HEK293T (cell line): ENCODE measurements around the gene EED.

ENCODE experiments used
- CTCF ChIA-PET: fragments of 350-600 bp; formaldehyde crosslinking; extraction: SDS; loops from one replicate; lab custom pipeline; 2021; ENCODE audit warnings: antibody characterized with exemption, inconsistent platforms; lab: Yijun Ruan, JAX
- POLR2A ChIA-PET: fragments of 350-600 bp; formaldehyde crosslinking; extraction: SDS; loops from one replicate; lab custom pipeline; 2020; ENCODE audit warnings: antibody characterized with exemption, inconsistent platforms; lab: Yijun Ruan, JAX
- DNase-seq: peaks from one replicate; pipeline ENCODE4 v3.0.0; 2012; ENCODE audit warnings: mixed read lengths; ENCODE audit errors: extremely low spot score
- ARNT ChIP-seq: fragments of 450-650 bp; IDR thresholded peaks from 2 replicates; pipeline ENCODE4 v1.6.1; 2017; ENCODE audit warnings: mild to moderate bottlenecking
- BHLHE40 ChIP-seq: fragments of 450-650 bp; IDR thresholded peaks from 2 replicates; pipeline ENCODE4 v1.6.1; 2016; ENCODE audit warnings: mild to moderate bottlenecking, moderate library complexity, borderline replicate concordance
- CTBP1 ChIP-seq: fragments of 450-650 bp; IDR thresholded peaks from 2 replicates; pipeline ENCODE4 v1.6.1; 2016; ENCODE audit warnings: borderline replicate concordance
- ELF4 ChIP-seq: fragments of 450-650 bp; IDR thresholded peaks from 2 replicates; pipeline ENCODE4 v1.6.1; 2017; ENCODE audit warnings: antibody characterized with exemption
- FOXA1 ChIP-seq: fragments of 450-650 bp; IDR thresholded peaks from 2 replicates; pipeline ENCODE4 v1.6.1; 2016; ENCODE audit warnings: mild to moderate bottlenecking
- FOXK2 ChIP-seq: fragments of 450-650 bp; IDR thresholded peaks from 2 replicates; pipeline ENCODE4 v1.6.1; 2016; ENCODE audit warnings: mild to moderate bottlenecking
- FOXM1 ChIP-seq: fragments of 450-650 bp; IDR thresholded peaks from 2 replicates; pipeline ENCODE4 v1.6.1; 2017; ENCODE audit warnings: mild to moderate bottlenecking, borderline replicate concordance
- HDGF ChIP-seq: fragments of 450-650 bp; IDR thresholded peaks from 2 replicates; pipeline ENCODE4 v1.6.1; 2017; ENCODE audit warnings: antibody characterized with exemption, borderline replicate concordance
- L3MBTL2 ChIP-seq: fragments of 450-650 bp; conservative IDR thresholded peaks from 2 replicates; pipeline ENCODE4 v1.6.1; 2016; ENCODE audit warnings: mild to moderate bottlenecking
- LEF1 ChIP-seq: fragments of 450-650 bp; IDR thresholded peaks from 2 replicates; pipeline ENCODE4 v1.6.1; 2017; ENCODE audit warnings: mild to moderate bottlenecking, borderline replicate concordance
- NFRKB ChIP-seq: fragments of 450-650 bp; IDR thresholded peaks from 2 replicates; pipeline ENCODE4 v1.6.1; 2016; ENCODE audit warnings: mild to moderate bottlenecking, moderate library complexity
- PKNOX1 ChIP-seq: fragments of 450-650 bp; IDR thresholded peaks from 2 replicates; pipeline ENCODE4 v1.6.1; 2016
- SP1 ChIP-seq: fragments of 450-650 bp; IDR thresholded peaks from 2 replicates; pipeline ENCODE4 v1.6.1; 2017
- SUZ12 ChIP-seq: fragments of 450-650 bp; IDR thresholded peaks from 2 replicates; pipeline ENCODE4 v1.6.1; 2016; ENCODE audit warnings: mild to moderate bottlenecking
- TARDBP ChIP-seq: fragments of 450-650 bp; IDR thresholded peaks from 2 replicates; pipeline ENCODE4 v1.6.1; 2016
- ZNF384 ChIP-seq: fragments of 450-650 bp; IDR thresholded peaks from 2 replicates; pipeline ENCODE4 v1.6.1; 2016

Gene EED

GRCh38 chr11:86314636-86315035, 70.1 kb downstream of the EED start:
- no peak for DNase-seq
- TF ChIP-seq FOXA1 (no peak), FOXK2 (no peak), SUZ12 (no peak), L3MBTL2 (no peak), TARDBP (no peak), ARNT (no peak), HDGF (no peak), BHLHE40 (no peak), ZNF384 (no peak), PKNOX1 (no peak), CTBP1 (no peak), FOXM1 (no peak), NFRKB (no peak), ELF4 (no peak), LEF1 (no peak), SP1 (no peak)
- CTCF ChIA-PET: no interaction called here
- POLR2A ChIA-PET: interaction anchor here (0.8 to 1.5 kb wide), 2 partner anchors 8 to 12 kb away, joined by 3 to 4 read pairs; no protein-coding TSS in a partner anchor
